HG03196 (cell line): ENCODE results near the gene SENP7.
"Not testable (repeated sequence)": the region's sequence is repeated elsewhere in the genome, so short reads cannot be mapped to it uniquely, and the experiment has no call there.

ENCODE experiments used
- ATAC-seq: cut with Tn5 transposase; IDR thresholded peaks from one replicate; pipeline ENCODE4 v1.9.1; 2021; ENCODE audit not compliant: unreplicated experiment

SENP7 gene

GRCh38 chr3:101527441-101527840 lies 14.4 kb upstream of the SENP7 start:
- ATAC-seq = no peak

DNA sequence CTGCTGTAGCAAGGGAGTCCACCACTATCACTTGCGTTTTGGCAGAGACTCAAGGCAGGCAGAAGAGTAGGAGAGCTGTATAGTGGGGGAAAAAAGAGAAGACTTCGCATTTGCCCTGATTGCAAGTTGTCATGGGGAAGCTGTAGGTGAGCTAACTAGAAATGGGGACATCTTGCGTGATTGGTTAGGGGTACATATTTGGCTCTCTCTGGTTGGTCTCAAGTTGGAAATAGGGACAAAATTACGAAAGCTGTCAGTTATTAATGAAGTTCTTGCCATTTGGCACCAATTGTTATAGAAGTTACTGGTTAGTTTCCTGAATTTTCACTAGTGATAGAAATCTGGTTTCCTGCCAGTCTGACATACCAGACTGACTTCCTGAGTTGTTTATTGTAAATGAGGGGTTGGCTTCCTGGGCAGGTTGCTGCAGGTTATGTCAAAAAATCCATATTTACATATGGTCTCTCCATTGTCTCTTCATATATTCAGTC lies 8.2 kb upstream of the SENP7 start:
- no peak for ATAC-seq

- ATAC-seq = no peak
These were observed 6.8 kb upstream of the SENP7 start for GRCh38 chr3:101519685-101520365.

GRCh38 chr3:101518421-101518871 lies 5.4 kb upstream of the SENP7 start:
- peak; percentile 99 for ATAC-seq

GRCh38 chr3:101513419-101513986 lies 491 bp upstream of the SENP7 start:
- peak; percentile 34 for ATAC-seq

GRCh38 chr3:101512396-101512645 lies 691 bp downstream of the SENP7 start:
- no peak for ATAC-seq

- ATAC-seq = no peak
These were observed 3.2 kb downstream of the SENP7 start for GRCh38 chr3:101509811-101510210.

DNA sequence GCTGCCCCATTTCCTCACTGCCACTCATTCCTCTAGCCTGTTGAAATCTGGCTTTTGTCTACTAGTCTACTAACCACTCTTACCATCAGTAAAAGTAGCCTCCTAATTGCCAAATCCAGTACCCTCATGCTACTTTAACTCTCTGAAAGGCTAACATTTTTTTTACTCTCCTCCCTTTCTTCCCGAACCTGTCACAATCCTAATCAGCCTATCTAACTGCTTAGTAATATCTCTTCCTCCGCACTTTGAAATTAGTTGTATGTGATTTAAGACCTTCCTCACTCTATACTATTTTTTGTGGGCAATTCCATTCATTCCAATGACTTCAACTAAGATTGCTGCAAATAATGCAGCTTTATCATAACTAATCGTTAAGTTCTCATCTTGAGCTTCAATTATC lies 3.7 kb downstream of the SENP7 start:
- ATAC-seq = no peak

GRCh38 chr3:101501783-101502182 lies 11.2 kb downstream of the SENP7 start:
- no peak for ATAC-seq

- ATAC-seq = no peak
These were observed 12.8 kb downstream of the SENP7 start for GRCh38 chr3:101500208-101500607.

DNA sequence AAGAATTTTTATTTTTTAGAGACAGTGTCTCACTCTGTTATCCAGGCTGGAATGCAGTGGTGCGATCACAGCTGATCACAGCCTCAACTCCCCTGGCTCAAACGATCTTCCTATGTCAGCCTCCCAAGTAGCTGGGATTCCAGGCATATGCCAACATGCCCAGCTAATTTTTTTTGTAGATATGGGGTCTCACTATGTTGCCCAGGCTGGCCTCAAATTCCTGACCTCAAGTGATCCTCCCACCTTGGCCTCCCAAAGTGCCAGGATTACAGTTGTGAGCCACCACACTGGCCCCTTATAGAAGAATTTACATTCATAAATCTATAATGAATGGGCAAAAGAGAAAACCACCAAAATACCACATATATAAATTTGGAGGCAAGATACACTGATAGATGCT lies 15.2 kb downstream of the SENP7 start:
- ATAC-seq = no peak

DNA sequence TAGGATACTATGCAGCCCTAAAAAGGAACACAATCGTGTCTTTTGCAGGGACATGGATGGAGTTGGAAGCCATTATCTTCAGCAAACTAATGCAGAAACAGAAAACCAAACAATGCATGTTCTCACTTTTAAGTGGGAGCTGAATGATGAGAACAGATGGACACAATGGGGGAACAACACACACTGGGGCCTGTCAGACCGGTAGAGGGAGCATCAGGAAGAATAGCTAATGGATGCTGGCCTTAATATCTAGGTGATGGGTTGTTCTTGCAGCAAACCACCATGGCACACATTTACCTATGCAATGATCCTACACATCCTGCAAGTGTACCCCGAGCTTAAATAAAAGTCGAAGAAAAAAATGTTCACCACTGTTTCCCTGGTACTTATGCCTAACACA lies 17.5 kb downstream of the SENP7 start:
- ATAC-seq = no peak

GRCh38 chr3:101484805-101485620 lies 28.0 kb downstream of the SENP7 start:
- no peak for ATAC-seq

DNA sequence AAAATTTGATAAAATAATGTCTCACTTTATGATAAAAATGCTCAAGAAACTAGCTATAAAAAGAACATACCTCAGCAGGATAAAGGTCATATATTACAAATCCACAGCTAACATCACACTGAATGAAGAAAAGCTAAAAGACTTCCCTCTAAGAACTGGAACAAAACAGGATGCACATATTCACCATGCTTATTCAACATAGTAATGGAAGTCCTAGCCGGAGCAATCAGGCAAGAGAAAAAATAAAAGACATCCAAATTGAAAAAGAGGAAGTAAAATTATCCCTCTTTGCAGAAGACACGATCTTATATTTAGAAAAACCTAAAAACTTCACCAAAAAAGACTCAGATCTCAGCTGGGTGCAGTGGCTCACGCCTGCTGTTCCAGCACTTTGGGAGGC lies 34.0 kb downstream of the SENP7 start:
- ATAC-seq = no peak

- not testable (repeated sequence) for ATAC-seq
These were observed 38.0 kb downstream of the SENP7 start for GRCh38 chr3:101474841-101475552.

- not testable (repeated sequence) for ATAC-seq
These were observed 44.3 kb downstream of the SENP7 start for GRCh38 chr3:101468676-101469075.

DNA sequence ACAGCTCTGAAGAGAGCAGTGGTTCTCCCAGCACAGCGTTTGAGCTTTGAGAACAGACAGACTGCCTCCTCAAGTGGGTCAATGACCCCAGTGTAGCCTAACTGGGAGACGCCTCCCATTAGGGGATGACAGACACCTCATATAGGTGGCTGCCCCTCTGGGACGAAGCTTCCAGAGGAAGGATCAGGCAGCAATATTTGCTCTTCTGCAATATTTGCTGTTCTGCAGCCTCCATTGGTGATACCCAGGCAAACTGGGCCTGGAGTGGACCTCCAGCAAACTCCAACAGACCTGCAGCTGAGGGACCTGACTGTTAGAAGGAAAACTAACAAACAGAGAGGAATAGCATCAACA lies 45.7 kb downstream of the SENP7 start:
- not testable (repeated sequence) for ATAC-seq

DNA sequence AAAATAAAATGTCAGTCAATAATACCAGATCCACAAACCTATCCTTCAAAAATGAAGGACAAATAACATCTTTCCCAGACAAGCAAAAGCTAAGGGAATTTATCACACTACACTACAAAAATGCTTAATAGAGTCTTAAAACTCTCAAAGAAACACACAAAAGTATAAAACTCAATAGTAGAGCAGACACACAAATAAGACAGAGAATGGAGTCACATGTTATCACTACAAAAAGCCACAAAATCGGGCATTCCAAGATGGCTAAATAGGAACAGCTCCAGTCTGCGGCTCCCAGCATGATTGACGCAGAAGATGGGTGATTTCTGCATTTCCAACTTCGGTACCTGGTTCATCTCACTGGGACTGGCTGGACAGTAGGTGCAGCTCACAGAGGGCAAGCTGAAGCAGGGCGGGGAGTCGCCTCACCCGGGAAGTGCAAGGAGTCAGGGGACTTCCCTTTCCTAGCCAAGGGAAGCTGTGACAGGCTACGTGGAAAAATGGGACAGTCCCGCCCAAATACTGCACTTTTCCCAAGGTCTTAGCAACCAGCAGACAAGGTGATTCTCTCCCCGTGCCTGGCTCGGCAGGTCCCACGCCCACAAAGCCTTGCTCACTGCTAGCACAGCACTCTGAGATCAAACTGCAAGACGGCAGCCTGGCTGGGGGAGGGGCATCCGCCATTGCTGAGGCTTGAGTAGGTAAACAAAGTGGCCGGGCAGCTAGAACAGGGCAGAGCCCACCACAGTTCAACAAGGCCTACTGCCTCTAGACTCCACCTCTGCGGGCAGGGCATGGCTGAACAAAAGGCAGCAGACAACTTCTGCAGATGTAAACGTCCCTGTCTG lies 46.3 kb downstream of the SENP7 start:
- no peak for ATAC-seq

DNA sequence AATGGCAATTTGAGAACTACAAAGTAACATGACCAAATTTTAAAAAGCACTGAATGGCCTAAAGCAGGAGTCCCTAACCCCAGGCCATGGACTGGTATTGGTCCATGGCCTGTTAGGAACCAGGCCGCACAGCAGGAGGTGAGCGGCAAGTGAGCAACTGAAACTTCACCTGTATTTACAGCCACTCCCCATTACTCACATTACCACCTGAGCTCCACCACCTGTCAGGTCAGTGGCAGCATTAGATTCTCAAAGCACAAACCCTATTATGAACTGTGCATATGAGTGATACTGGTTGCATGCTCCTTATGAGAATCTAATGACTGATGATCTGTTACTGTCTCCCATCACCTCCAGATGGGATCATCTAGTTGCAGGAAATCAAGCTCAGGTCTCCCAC lies 48.8 kb downstream of the SENP7 start:
- no peak for ATAC-seq

- no peak for ATAC-seq
These were observed 51.6 kb downstream of the SENP7 start for GRCh38 chr3:101461451-101461850.

- no peak for ATAC-seq
These were observed 54.6 kb downstream of the SENP7 start for GRCh38 chr3:101458387-101458786.
